ENCODE data around the gene SPSB1.
"Not testable (repeated sequence)": the region's sequence is repeated elsewhere in the genome, so short reads cannot be mapped to it uniquely, and the experiment has no call there.

SPSB1 gene

DNA sequence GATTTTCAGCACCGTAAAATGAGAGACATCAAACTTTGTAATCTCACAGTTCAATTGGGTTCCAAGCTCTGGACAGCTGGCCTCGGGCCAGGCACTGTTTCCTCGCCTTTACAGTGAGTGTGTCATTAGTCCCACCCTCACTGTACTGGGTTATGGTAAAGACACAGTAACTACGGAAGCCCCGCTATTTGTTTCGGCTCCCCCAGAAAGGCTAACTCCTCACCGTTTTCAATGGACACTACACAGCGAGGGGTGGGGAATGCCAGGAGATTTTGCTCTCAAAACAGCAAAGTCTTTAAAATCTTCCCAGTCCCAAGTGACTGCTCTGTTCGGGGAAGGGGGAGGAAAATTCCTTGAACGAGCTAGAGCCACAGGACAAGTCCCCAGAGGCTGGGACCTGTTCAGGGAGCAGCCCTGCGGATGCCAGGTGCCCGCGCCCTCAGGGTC lies 757 bp upstream of the SPSB1 start:
- Histone ChIP-seq H3K4me3 (ENCODE audit: low read length) (no peak overlapping the region), H2AFZ (ENCODE audit: low read depth, low read length) (no peak overlapping the region), H3K27me3 (ENCODE audit: insufficient read depth, low read length) (peaks cover 42% of the 10 kb centered on the region), H3K4me1 (ENCODE audit: insufficient read depth, low read length) (peaks cover 3% of the 10 kb centered on the region), H3K9me3 (ENCODE audit: low read length) (peaks cover 3% of the 10 kb centered on the region), H3K36me3 (ENCODE audit: insufficient read depth, low read length) (no peaks in the 10 kb centered on the region)

- H3K27me3 ChIP-seq (ENCODE audit: insufficient read depth, low read length), result peaks cover 45% of the 10 kb centered on the region
- peak overlapping the region; percentile 30 for H3K4me3 ChIP-seq (ENCODE audit: low read length)
- H3K4me1 ChIP-seq (ENCODE audit: insufficient read depth, low read length), result peaks cover 3% of the 10 kb centered on the region
- no peaks in the 10 kb centered on the region for H3K36me3 ChIP-seq (ENCODE audit: insufficient read depth, low read length)
- peaks cover under 1% of the 10 kb centered on the region for H3K9me3 ChIP-seq (ENCODE audit: low read length)
- peak overlapping the region; percentile 12 for H2AFZ ChIP-seq (ENCODE audit: low read depth, low read length)
Observed at GRCh38 chr1:9293241-9293532, 493 bp downstream of the SPSB1 start.

DNA sequence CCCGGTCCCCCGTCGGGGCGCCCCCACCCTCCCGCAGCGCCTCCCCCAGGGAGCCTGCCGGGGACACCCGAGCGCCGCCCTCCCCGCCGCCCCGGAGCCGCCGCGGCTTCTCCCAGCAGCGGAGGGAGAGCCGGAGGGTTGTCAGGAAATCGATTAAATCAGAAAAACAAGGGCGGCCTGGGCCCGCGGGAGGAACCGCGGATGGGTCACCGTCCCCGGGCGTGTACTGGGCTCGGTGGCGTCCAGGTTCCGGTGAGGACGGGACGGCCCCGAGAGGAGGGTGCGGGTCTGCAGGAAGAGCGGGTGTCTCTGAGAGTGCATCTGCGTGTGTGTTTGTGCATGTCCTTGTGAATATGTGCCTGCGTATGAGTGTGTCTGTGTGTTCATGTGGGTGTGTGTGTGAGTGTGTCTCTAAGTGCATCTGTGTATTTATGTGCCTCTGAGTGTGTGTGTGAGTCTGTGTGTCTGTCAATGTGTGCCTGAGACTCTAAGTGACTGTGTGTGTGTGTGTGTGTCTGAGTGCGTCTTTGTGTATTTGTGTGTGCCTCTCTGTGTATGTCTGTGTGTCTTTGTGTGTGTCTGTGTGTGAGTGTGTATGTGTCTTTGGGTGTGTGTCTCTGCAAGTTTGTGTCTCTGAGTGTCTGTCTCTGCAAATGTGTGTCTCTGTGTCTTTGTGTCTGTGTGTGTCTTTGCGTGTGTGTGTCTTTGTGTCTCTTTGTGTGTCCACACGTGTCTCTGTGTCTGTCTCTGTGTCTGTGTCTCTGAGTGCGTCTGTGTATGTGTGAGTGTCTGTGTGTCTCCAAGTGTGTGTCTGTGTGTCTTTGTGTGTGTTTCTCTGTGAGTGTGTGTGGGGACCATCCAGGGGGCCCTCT lies 1.1 kb downstream of the SPSB1 start:
- Histone ChIP-seq H3K9me3 (ENCODE audit: low read length) (no peaks in the 10 kb centered on the region), H2AFZ (ENCODE audit: low read depth, low read length) (peak overlapping the region; percentile 12), H3K4me3 (ENCODE audit: low read length) (peak overlapping the region; percentile 30), H3K4me1 (ENCODE audit: insufficient read depth, low read length) (peaks cover 3% of the 10 kb centered on the region), H3K27me3 (ENCODE audit: insufficient read depth, low read length) (peaks cover 45% of the 10 kb centered on the region), H3K36me3 (ENCODE audit: insufficient read depth, low read length) (no peaks in the 10 kb centered on the region)

- Histone ChIP-seq H3K4me1 (ENCODE audit: insufficient read depth, low read length) (peaks cover 3% of the 10 kb centered on the region), H3K27me3 (ENCODE audit: insufficient read depth, low read length) (peaks cover 45% of the 10 kb centered on the region), H3K9me3 (ENCODE audit: low read length) (no peaks in the 10 kb centered on the region), H2AFZ (ENCODE audit: low read depth, low read length) (no peak overlapping the region), H3K4me3 (ENCODE audit: low read length) (no peak overlapping the region), H3K36me3 (ENCODE audit: insufficient read depth, low read length) (no peaks in the 10 kb centered on the region)
Observed at GRCh38 chr1:9294405-9294773, 1.7 kb downstream of the SPSB1 start.

DNA sequence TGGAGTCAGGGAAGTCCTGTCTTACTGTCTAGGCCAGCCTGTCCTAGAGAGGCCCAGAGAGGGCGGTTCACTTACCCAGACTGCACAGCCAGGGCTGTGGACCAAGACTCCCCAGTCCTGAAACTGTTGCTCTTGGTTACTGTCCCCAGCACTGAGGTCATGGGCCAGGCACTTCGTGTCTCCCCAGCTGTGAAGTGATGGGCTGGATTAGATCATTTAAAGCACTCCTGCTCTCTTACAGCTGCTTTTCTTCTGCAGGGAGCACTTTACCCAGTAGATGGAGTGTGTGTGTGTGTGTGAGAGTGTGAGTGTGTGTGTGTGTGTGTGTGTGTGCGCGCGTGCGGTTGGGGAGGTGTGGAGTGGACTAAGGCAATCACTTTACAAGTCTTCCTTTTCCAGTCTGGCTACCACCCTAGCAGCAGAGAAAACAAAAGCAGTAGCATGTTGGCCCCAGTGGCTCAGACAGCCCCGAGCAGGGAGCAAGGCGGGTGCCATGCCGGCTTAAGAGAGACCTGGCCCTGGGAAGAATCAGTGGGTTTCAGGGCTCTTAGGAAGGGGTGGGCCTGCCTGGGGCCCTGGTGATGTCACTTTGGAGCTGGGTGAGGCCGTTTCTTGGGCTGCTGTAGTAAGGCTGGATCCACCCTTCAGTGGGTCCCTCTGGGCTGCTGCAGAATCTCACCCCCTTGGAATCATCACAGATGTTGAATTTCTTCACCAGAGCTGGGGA lies 2.4 kb downstream of the SPSB1 start:
- H2AFZ ChIP-seq (ENCODE audit: low read depth, low read length), result no peak overlapping the region
- no peaks in the 10 kb centered on the region for H3K36me3 ChIP-seq (ENCODE audit: insufficient read depth, low read length)
- peaks cover 45% of the 10 kb centered on the region for H3K27me3 ChIP-seq (ENCODE audit: insufficient read depth, low read length)
- no peaks in the 10 kb centered on the region for H3K9me3 ChIP-seq (ENCODE audit: low read length)
- peaks cover 3% of the 10 kb centered on the region for H3K4me1 ChIP-seq (ENCODE audit: insufficient read depth, low read length)
- no peak overlapping the region for H3K4me3 ChIP-seq (ENCODE audit: low read length)

DNA sequence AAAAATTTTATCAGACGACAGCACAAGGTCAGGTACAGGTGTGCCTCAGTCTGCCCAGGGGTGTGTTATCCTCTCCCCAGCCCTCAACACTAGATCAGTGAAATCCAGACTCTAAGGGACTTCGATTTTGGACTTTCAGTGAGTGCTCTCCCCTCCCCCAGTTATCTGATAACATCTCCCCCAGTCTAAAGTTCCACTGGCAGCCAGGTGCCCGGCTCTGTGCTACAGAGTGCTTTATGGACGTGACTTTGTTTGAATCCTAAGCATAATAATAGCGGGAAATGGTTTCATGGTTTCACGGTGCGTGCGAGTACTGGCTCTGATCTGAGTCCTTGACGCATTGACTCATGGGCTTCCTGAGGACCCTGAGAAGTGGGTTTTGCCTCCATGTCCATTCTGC lies 3.2 kb downstream of the SPSB1 start:
- Histone ChIP-seq H3K27me3 (ENCODE audit: insufficient read depth, low read length) (peaks cover 45% of the 10 kb centered on the region), H3K36me3 (ENCODE audit: insufficient read depth, low read length) (no peaks in the 10 kb centered on the region), H3K4me1 (ENCODE audit: insufficient read depth, low read length) (peaks cover 3% of the 10 kb centered on the region), H2AFZ (ENCODE audit: low read depth, low read length) (no peak overlapping the region), H3K4me3 (ENCODE audit: low read length) (no peak overlapping the region), H3K9me3 (ENCODE audit: low read length) (no peaks in the 10 kb centered on the region)

DNA sequence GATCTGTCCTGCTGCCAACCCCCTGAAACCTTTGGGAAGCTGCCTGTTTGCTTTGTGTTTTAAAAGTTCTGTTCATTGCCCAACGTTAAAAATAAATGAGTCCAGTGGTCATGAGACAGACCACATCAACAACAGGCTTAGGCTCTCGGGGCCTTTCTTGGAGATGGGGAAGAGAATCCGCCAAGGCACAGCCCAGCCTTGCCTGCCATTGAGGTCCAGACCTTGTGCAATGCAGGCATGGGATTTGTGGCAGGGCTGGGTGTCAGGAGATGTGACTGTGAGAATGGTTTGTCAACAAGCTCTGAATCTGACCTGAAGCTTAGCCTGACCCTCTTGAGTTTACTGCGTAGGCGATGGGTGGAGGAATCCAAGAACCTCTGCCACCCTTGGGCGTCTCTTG lies 4.2 kb downstream of the SPSB1 start:
- H3K36me3 ChIP-seq (ENCODE audit: insufficient read depth, low read length), result no peaks in the 10 kb centered on the region
- H3K27me3 ChIP-seq (ENCODE audit: insufficient read depth, low read length), result peaks cover 41% of the 10 kb centered on the region
- H2AFZ ChIP-seq (ENCODE audit: low read depth, low read length), result no peak overlapping the region
- peaks cover 3% of the 10 kb centered on the region for H3K4me1 ChIP-seq (ENCODE audit: insufficient read depth, low read length)
- H3K4me3 ChIP-seq (ENCODE audit: low read length), result no peak overlapping the region
- no peaks in the 10 kb centered on the region for H3K9me3 ChIP-seq (ENCODE audit: low read length)

DNA sequence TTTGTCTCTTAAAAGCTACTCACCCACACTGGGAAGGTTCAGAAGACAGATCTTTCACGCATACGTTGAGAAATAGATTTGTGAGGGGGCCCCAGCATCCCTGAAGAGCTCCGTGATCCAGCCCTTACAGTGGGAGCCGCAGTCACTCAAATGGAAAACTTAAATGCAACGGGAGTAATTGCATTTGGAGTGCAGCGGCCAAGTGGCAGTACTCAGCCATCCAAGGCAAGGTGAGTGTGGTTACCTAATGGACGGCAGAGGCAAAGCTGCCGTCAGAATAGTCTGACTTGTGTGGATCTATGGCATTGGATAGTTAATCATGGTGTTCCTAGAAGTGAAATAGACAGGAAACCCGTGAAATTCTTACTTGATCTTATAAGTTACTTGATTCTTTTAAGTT lies 5.1 kb downstream of the SPSB1 start:
- H2AFZ ChIP-seq (ENCODE audit: low read depth, low read length), result no peak overlapping the region
- no peak overlapping the region for H3K4me3 ChIP-seq (ENCODE audit: low read length)
- H3K36me3 ChIP-seq (ENCODE audit: insufficient read depth, low read length), result no peaks in the 10 kb centered on the region
- no peaks in the 10 kb centered on the region for H3K4me1 ChIP-seq (ENCODE audit: insufficient read depth, low read length)
- peaks cover 39% of the 10 kb centered on the region for H3K27me3 ChIP-seq (ENCODE audit: insufficient read depth, low read length)
- H3K9me3 ChIP-seq (ENCODE audit: low read length), result no peaks in the 10 kb centered on the region

DNA sequence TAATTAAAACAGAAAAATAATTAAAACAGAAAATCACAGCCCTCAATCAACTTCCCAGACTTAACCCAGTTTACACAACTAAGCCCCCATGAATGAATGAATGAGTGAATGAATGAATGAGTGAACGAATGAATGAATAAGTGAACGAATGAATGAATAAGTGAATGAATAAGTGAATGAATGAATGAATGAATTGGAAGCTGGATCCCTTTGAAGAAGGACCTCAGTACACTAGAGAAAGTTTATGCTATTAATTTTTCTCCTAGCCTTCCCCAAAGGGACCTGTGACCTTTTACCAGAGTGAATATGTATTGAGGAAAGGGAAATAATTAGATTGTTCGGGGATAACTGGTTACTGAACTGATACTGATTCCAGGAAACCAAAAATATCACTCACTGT lies 5.6 kb downstream of the SPSB1 start:
- Histone ChIP-seq H3K36me3 (ENCODE audit: insufficient read depth, low read length) (no peaks in the 10 kb centered on the region), H3K27me3 (ENCODE audit: insufficient read depth, low read length) (peaks cover 39% of the 10 kb centered on the region), H3K4me3 (ENCODE audit: low read length) (no peak overlapping the region), H3K9me3 (ENCODE audit: low read length) (no peaks in the 10 kb centered on the region), H3K4me1 (ENCODE audit: insufficient read depth, low read length) (no peaks in the 10 kb centered on the region), H2AFZ (ENCODE audit: low read depth, low read length) (no peak overlapping the region)

DNA sequence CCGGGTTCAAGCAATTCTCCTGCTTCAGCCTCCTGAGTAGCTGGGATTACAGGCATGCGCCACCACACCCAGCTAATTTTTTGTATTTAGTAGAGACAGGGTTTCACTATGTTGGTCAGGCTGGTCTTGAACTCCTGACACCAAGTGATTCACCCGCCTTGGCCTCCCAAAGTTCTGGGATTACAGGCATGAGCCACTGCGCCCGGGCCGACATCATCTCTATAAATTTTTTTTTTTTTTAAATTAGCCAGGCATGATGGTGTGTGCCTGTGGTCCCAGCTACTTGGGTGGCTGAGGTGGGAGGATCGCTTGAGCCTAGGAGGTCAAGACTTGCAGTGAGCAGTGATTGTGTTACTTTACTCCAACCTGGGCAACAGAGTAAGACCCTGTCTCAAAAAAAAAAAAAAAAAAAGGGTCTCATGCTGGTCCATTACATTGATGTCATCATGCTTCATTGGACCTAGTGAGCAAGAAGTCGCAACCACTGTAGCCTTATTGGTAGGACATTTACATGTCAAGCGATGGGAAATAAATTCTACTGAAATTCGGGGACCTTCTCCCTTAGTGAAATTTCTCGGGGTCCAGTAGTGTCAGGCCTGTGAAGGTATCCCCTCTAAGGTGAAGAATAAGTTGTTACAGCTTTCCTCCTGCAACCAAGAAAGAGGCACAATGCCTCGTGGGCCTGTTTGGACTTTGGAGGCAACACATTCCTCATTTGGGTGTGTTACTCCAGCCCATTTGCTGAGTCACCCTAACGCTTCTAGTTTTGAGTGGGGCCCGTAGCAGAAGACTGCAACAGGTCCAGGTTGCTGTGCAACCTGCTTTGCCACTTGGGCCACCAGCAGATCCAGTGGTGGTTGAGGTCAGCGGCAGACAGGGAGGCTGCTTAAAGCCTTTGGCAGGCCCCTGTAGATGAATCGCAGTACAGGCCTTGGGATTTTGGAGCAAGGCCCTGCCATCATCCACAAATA lies 7.2 kb downstream of the SPSB1 start:
- H3K4me3 ChIP-seq (ENCODE audit: low read length); H3K4me1 ChIP-seq (ENCODE audit: insufficient read depth, low read length); H3K9me3 ChIP-seq (ENCODE audit: low read length); H3K36me3 ChIP-seq (ENCODE audit: insufficient read depth, low read length); H2AFZ ChIP-seq (ENCODE audit: low read depth, low read length): not testable (repeated sequence)
- peaks cover 25% of the 10 kb centered on the region for H3K27me3 ChIP-seq (ENCODE audit: insufficient read depth, low read length)

DNA sequence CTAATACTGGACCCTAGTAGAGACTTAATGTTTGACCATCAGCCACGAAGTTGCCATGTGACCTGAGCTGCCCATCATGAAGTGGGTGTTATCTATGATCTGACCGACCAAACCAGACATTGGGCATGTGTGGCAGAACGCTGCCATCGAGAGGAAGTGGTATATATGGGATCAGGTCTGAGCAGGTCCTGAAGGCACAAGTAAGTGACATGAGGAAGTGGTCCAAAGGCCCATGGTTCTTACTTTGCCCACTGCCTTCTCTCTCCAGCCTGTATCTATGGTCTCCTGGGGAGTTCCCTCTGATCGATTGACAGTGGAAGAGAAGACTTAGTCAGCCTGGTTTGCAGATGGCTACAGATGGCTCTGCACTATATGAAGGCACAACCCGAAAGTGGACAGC lies 7.9 kb downstream of the SPSB1 start:
- Histone ChIP-seq H3K9me3 (ENCODE audit: low read length) (no peaks in the 10 kb centered on the region), H3K4me1 (ENCODE audit: insufficient read depth, low read length) (no peaks in the 10 kb centered on the region), H3K4me3 (ENCODE audit: low read length) (no peak overlapping the region), H2AFZ (ENCODE audit: low read depth, low read length) (no peak overlapping the region), H3K36me3 (ENCODE audit: insufficient read depth, low read length) (no peaks in the 10 kb centered on the region), H3K27me3 (ENCODE audit: insufficient read depth, low read length) (peaks cover 19% of the 10 kb centered on the region)

GRCh38 chr1:9302745-9303524 lies 10.2 kb downstream of the SPSB1 start:
- Histone ChIP-seq H3K27me3 (ENCODE audit: insufficient read depth, low read length) (peaks cover 16% of the 10 kb centered on the region), H3K9me3 (ENCODE audit: low read length) (no peaks in the 10 kb centered on the region), H2AFZ (ENCODE audit: low read depth, low read length) (no peak overlapping the region), H3K4me3 (ENCODE audit: low read length) (no peak overlapping the region), H3K36me3 (ENCODE audit: insufficient read depth, low read length) (no peaks in the 10 kb centered on the region), H3K4me1 (ENCODE audit: insufficient read depth, low read length) (no peaks in the 10 kb centered on the region)
